BJ (cell line): ENCODE data around the gene NOTCH1. TPM values are rescaled to one million over a fixed set of nuclear protein-coding genes. Genes with fewer than 3 reads are reported as not detected.

Source experiments
- CTCF ChIA-PET: fragments of 350-600 bp; formaldehyde crosslinking; extraction: SDS; loops from one replicate; lab custom pipeline; 2021; ENCODE audit warnings: antibody characterized with exemption, inconsistent platforms; lab: Yijun Ruan, JAX
- POLR2A ChIA-PET: fragments of 300-600 bp; sonication (Branson Sonifier 250); formaldehyde crosslinking; extraction: SDS; loops from one replicate; lab custom pipeline; 2021; ENCODE audit warnings: antibody characterized with exemption; lab: Charles Lee
- DNase-seq: peaks from one replicate; pipeline ENCODE4 v3.0.0-alpha.2; 2011; ENCODE audit warnings: low read depth
- H3K27me3 ChIP-seq: 2 replicates; pipeline ENCODE4 v1.6.0; 2011; ENCODE audit warnings: low read length; ENCODE audit not compliant: control insufficient read depth, insufficient read depth
- H3K36me3 ChIP-seq: 2 replicates; pipeline ENCODE4 v1.5.1; 2011; ENCODE audit warnings: low read length; ENCODE audit not compliant: control insufficient read depth, insufficient read depth
- H3K4me3 ChIP-seq: 2 replicates; pipeline ENCODE4 v1.5.1; 2011; ENCODE audit warnings: low read depth, mild to moderate bottlenecking, control low read depth, low read length
- CTCF ChIP-seq: IDR thresholded peaks from 2 replicates; pipeline ENCODE4 v1.5.1; 2011; ENCODE audit warnings: low read depth, mild to moderate bottlenecking, control low read depth, inconsistent platforms, low read length, moderate library complexity; ENCODE audit not compliant: insufficient read depth
- polyA plus RNA-seq: library from polyadenylated mRNA; depleted of rRNA; stranded (reverse); fragments of >200 nt; gene quantifications from 2 replicates; pipeline ENCODE4 v1.2.3, GENCODE V29; 2011

The NOTCH1 gene
- polyA plus RNA-seq, 1 experiment: 1.3 TPM

GRCh38 chr9:136457326-136457725 is 88.5 kb downstream of the NOTCH1 start:
- Histone ChIP-seq H3K36me3 (peaks cover 62% of the 10 kb centered on the region), H3K27me3 (no peaks in the 10 kb centered on the region), H3K4me3 (no peak overlapping the region)
- ChIA-PET CTCF (interaction anchor here (1.0 kb wide), 1 partner anchor 17 kb away, joined by 3 read pairs; no protein-coding TSS in a partner anchor), POLR2A (no interaction called here)
- no peak for TF ChIP-seq CTCF
- DNase-seq: no peak

GRCh38 chr9:136456258-136456657 is 89.6 kb downstream of the NOTCH1 start:
- ChIA-PET CTCF (no interaction called here), POLR2A (no interaction called here)
- Histone ChIP-seq H3K36me3 (peaks cover 56% of the 10 kb centered on the region), H3K4me3 (no peak overlapping the region), H3K27me3 (no peaks in the 10 kb centered on the region)
- no peak for TF ChIP-seq CTCF
- no peak for DNase-seq

- Histone ChIP-seq H3K27me3 (no peaks in the 10 kb centered on the region), H3K36me3 (peaks cover 58% of the 10 kb centered on the region), H3K4me3 (no peak overlapping the region)
- CTCF ChIA-PET: no interaction called here
- POLR2A ChIA-PET: no interaction called here
- no peak for DNase-seq
- no peak for TF ChIP-seq CTCF
These were observed 90.5 kb downstream of the NOTCH1 start for GRCh38 chr9:136455043-136456002.

GRCh38 chr9:136454026-136454796 is 91.6 kb downstream of the NOTCH1 start:
- no peak for TF ChIP-seq CTCF
- DNase-seq: no peak
- Histone ChIP-seq H3K36me3 (peaks cover 56% of the 10 kb centered on the region), H3K27me3 (no peaks in the 10 kb centered on the region), H3K4me3 (no peak overlapping the region)
- ChIA-PET CTCF (interaction anchor here (1.1 kb wide), 1 partner anchor 11 kb away, joined by 4 read pairs; no protein-coding TSS in a partner anchor), POLR2A (no interaction called here)

GRCh38 chr9:136453326-136453725 is 92.5 kb downstream of the NOTCH1 start:
- Histone ChIP-seq H3K4me3 (no peak overlapping the region), H3K36me3 (peaks cover 55% of the 10 kb centered on the region), H3K27me3 (no peaks in the 10 kb centered on the region)
- ChIA-PET CTCF (interaction anchor here (1.1 kb wide), 1 partner anchor 12 kb away, joined by 4 read pairs; no protein-coding TSS in a partner anchor), POLR2A (no interaction called here)
- no peak for TF ChIP-seq CTCF
- DNase-seq: no peak
